ENCODE results near the gene ZC3H4.

DNA sequence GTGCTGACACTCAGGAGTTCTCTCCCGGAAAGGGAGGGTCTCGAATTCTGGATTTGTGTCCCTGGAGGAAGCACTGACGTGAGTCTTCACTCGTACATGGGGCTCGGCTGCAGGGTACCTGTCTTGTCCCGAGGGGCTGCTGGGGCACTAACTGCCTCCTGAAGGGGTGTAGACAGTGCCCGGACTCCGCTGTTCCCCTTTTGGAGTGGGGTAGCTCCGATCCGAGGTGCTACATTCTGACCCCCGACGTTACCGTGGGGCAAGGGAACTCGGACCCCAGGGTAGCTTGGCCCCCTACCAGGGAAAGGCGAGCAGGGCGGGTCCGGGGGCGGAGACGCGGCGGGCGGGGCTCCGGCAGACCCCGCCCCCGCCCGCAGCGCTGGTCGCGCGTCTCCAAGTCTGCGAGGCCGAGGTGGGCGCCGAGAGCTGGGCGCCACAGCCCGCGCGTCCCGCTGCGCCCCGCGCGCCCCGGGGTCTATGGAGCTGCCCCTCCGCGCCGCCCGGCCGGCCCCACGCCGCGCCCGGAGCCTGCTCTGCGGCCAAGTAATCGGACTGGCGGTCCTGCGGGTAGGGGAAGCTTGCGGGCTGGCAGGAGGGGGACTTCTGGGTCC, 94.0 kb downstream of the ZC3H4 start, which contains the start of gene NPAS1:
- no peak for TF ChIP-seq PATZ1 (CRISPR knock-in tag; IDR thresholded peaks at IDR 0.05; ENCODE audit: borderline replicate concordance)
- TF ChIP-seq POU6F1 (CRISPR knock-in tag; IDR thresholded peaks at IDR 0.05; ENCODE audit: borderline replicate concordance, low read depth) = no peak
